Measurements from ENCODE around the gene MAN1B1.
A peak's percentile ranks its signal among the peaks of the same experiment; 100 is the strongest.

The MAN1B1 gene

DNA sequence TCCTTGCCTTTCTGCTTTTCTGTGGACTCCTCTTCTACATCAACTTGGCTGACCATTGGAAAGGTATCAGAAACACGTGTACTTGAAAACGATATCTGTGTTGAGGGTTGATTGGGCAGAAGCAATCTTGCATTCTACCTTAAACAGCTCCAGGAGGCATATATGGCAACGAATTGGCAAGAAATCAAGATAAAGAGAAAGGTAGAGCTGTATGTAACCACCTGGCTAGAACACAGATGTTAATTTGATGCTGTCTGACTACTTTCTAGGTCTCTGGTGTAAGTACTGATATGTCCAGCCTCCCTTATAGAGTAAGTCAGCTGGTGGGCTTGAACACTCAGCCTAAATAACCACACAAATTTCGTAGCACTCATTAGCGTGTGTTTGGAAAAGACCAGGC is 1.3 kb downstream of the MAN1B1 start:
- no peak for DNase-seq

DNA sequence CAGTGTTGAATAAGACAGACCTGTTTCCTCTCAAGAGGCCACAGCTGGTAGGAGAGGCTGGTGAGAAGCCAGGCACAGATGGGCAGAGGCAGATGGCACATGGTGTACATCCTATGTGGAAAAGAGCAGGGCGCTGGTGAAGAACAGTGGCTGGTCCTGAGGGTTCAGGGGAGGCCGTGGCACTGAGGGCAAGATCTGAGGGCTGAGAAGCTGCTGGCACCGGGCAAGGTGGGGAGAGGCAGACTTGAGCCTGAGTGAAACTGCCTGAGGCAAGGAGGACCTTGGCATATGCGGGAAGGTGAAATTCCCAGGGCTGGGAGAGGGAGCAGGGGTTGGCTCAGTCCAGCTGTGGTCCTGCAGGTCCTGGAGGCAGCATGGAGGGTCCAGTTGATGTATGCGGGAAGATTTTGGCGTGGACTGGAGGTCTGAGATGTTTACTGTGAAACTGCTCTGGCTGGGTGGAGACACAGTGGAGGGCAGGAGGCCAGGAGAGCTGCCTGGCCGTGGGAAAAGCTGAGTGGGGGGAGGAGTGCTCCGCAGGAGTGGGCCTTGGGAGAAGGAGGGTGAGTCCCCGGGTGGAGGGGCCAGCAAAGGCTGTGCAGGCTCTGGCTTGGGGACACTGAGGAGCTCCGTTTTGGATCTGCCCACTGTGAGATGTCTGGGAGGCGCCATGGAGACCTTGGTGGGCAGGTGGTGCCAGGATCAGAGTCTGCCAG is 2.6 kb downstream of the MAN1B1 start:
- no peak for DNase-seq

DNA sequence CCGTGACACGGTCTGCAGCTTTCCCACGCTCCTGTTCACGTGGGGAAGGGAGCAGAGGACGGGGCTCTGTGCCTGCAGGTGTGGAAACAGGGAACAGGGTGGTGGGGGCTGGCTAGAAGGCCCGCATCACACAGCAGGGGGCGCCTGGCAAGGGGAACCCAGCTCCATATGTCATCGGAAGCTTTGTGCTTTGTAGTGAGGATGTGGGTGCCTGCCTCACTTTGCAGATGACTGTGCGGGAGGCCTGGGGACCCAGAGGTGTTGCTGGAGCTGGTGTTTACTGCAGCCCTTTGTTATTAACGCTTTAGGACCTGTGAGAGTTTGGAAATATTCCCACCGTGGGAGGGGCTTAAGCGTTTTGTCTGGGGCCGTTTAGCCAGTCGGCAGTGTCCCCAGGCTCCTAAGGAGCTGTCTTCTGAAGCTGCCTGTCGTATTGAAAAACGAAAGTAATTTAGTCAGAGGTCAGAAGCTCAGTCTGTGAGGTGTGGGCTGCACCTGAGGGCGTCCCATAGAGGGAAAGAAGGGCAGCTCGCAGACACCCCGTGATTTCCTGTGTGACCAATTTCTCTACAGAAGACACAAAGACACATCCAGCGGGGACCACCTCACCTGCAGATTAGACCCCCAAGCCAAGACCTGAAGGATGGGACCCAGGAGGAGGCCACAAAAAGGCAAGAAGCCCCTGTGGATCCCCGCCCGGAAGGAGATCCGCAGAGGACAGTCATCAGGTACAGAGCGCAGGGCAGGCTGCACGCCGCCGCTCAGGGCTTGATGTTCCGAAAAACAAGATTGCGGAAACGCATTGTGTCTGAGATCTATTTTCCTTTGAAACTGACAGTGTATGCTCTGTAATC is 9.1 kb downstream of the MAN1B1 start:
- peak; percentile 84 for DNase-seq

DNA sequence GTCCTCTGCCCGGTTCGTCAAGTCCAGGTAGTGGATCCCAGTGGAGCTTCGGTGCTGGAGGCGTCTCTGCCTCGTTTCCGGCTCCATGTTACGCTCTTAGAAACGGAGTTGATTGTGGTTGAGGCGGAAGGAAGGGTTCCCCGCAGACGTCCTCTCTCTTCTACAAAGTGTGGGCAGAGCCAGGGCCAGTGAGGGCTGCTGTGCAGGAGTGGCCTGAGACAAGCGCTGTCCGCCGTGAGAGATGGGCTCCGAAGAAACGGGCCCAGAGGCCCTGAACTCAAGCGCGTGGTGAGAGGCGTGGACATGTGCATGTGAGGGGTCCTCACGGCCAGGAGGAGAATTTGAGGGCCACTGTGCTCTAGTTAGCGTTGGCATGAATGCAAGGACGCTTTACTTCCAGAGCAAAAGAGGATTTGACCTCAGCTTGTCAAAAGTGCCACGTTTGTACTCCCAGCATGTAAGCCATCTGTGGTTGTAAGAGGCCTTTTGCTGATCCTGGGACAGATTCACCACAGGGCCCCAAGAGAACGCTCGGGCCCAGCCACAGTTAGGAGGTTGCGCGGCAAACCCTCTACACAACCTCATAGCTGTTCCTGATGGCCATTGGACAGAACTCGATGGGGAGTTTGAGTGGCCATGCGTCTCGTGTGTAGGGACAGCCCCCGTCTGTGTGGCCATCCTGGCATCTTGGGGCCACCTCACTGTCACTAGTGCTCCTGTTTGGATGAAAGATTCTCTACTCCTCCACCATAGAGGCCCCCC is 10.2 kb downstream of the MAN1B1 start:
- no peak for DNase-seq

DNA sequence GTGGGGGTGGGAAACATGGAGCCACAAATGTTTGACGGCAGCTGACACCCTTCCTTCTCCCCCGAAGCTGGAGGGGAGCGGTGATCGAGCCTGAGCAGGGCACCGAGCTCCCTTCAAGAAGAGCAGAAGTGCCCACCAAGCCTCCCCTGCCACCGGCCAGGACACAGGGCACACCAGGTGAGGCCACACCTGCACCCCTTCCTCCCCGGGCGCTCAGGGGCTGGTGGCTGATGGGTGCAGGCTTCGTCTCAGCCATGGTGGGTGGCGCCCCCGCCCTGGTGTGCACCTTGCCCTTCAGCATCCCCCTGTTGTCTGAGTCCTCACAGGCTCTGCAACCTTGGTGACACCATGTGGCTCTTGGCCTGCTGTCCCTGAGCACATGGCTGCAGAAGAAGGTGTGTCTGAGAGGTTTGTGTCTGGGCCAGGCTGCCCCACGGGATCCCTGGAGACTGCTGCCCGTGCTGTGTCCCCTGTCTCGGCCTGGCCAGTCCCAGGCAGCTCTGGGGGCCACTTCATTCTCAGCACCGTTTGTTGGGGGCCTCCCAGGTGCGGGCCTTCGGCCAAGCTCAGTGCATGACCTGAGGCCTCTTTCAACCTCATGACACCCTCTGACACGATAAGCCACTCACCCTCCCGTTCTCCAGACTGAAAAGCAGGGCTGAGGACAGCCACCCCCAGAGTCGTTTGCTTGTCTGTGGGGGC is 11.1 kb downstream of the MAN1B1 start:
- no peak for DNase-seq

DNA sequence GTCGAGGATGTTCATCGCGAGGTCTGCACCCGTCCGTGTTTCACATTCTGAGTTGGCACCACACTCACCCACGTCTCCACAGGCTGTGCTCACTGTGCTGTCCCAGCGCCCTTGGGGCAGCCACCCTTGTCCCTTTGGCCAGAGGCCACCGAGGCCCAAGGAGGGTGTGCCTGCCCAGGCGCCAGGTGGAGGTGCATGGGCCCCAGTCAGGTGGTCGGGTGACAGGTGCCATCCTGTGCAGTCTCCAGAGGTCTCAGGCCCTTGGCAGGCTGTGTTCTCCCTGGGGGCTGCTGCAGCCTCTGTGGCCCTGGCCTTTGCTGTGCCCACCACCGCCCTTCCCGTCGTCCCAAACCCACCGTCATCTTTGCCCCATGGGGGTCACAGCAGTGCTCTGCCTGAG is 12.4 kb downstream of the MAN1B1 start:
- no peak for DNase-seq

DNA sequence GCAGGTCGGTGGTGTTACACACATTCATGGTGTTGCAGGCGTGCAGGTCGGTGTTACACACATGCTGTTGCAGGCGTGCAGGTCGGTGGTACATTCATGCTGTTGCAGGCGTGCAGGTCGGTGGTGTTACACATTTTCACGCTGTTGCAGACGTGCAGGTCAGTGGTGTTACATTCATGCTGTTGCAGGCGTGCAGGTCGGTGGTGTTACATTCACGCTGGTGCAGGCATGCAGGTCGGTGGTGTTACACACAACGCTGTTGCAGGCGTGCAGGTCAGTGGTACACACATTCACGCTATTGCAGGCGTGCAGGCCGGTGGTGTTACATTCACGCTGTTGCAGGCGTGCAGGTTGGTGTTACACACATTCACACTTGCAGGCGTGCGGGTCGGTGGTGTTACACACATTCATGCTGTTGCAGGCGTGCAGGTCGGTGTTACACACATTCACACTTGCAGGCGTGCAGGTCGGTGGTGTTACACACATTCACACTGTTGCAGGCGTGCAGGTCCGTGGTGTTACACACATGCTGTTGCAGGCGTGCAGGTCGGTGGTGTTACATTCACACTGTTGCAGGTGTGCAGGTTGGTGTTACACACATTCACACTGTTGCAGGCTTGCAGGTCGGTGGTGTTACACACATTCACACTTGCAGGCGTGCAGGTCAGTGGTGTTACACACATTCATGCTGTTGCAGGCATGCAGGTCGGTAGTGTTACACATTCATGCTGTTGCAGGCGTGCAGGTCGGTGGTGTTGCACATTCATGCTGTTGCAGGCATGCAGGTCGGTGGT is 16.6 kb downstream of the MAN1B1 start:
- DNase-seq, result no peak

DNA sequence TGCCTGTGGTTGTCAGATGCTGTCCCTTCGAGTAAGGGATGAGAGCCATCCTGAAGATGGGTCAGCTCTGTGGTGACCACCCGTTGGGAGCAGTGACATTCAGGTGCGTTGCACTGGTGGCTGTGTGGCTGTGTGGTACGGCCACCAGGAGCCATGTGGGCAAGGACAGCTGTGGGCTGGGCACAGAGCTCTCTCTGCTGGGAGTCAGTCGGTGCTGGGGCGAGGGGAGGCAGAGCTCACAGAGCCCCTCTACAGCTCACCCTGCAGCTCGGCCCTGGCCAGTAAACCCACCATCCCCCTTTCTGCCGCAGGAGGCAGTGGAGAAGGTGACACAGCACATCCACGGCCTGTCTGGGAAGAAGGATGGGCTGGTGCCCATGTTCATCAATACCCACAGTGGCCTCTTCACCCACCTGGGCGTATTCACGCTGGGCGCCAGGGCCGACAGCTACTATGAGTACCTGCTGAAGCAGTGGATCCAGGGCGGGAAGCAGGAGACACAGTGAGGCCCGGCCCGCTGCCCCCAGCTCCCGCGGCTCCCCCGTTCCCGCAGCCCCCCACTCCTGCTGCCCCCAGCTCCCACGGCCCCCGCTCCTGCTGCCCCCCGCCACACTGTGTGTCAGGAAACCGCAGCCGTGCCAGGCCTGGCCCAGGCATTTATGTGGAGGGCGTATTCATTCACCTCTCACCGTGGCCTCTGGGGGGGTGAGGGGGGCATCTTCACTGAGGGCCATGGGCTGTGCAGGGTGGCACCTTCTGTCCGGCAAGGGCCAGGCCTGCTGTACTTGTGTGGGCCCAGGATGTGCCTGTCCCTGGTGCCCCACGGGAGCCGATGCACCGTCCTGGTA is 19.3 kb downstream of the MAN1B1 start:
- no peak for DNase-seq

DNA sequence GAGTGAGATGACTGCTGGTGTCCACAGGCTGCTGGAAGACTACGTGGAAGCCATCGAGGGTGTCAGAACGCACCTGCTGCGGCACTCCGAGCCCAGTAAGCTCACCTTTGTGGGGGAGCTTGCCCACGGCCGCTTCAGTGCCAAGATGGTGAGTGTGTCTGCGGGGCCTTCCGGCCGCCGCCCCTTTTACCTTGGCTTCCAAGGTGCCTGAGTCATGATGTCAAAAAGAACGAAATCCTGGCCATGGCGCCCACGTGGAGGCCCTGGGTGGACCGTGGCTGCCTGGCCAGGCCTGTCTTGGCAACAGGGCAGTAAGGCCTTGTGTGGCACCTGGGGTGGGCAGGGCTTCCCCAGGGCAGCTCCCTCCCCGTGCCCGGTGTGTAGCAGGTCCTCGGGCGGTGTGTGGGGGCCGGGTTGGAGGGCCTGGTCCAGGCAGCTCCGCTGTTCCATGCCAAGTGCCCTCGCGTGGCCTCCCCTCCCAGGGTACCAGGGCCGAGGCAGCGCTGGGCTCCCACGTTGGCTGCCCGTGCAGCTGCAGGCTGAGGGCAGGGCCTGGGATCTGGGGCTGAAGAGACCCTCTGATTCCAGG is 20.0 kb downstream of the MAN1B1 start:
- no peak for DNase-seq

DNA sequence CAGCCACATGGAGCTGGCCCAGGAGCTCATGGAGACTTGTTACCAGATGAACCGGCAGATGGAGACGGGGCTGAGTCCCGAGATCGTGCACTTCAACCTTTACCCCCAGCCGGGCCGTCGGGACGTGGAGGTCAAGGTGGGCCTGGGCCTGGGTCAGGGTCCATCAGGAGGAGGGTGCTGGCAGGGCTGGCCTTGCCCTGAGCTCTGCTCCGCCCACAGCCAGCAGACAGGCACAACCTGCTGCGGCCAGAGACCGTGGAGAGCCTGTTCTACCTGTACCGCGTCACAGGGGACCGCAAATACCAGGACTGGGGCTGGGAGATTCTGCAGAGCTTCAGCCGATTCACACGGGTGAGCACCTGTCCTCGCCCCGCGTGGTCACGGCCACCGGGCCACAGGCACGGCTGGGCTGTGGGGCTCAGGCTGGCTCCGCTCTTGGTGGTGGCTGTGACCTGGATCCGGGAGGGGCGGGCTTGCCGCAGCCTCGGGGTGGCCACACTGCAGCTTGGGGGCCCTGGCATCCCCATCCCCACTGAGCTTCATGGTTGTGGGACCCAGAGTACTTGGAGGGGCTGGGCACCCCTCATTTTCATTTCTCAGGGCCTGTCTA is 20.6 kb downstream of the MAN1B1 start:
- DNase-seq, result no peak

DNA sequence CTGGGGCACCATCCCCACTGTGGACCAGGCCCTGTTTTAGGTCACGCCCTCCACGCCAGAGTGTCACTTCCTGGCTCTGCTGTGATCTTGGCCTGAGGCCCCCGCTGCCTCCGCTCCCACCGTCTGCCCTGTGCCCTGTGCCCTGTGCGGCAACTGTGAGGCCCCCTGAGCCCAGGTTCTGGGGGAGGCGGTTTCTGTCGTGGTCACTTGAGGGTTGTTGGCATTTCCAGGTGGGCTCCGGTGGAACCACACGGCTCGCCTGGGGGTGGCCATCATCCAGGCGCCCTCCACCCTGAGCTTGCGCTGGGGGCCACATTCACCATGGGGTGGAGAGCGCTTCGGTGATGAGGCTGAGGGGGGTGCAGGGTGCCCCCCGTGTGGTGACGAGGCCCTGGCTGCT is 21.2 kb downstream of the MAN1B1 start:
- no peak for DNase-seq

DNA sequence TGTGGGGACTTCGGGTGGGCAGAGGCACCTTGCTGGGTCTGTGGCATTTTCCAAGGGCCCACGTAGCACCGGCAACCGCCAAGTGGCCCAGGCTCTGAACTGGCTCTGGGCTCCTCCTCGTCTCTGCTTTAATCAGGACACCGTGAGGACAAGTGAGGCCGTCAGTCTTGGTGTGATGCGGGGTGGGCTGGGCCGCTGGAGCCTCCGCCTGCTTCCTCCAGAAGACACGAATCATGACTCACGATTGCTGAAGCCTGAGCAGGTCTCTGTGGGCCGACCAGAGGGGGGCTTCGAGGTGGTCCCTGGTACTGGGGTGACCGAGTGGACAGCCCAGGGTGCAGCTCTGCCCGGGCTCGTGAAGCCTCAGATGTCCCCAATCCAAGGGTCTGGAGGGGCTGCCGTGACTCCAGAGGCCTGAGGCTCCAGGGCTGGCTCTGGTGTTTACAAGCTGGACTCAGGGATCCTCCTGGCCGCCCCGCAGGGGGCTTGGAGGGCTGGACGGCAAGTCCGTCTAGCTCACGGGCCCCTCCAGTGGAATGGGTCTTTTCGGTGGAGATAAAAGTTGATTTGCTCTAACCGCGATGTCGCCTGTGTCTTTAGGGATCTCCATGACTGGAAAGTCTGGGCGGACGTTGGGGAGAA is 21.9 kb downstream of the MAN1B1 start:
- no peak for DNase-seq

DNA sequence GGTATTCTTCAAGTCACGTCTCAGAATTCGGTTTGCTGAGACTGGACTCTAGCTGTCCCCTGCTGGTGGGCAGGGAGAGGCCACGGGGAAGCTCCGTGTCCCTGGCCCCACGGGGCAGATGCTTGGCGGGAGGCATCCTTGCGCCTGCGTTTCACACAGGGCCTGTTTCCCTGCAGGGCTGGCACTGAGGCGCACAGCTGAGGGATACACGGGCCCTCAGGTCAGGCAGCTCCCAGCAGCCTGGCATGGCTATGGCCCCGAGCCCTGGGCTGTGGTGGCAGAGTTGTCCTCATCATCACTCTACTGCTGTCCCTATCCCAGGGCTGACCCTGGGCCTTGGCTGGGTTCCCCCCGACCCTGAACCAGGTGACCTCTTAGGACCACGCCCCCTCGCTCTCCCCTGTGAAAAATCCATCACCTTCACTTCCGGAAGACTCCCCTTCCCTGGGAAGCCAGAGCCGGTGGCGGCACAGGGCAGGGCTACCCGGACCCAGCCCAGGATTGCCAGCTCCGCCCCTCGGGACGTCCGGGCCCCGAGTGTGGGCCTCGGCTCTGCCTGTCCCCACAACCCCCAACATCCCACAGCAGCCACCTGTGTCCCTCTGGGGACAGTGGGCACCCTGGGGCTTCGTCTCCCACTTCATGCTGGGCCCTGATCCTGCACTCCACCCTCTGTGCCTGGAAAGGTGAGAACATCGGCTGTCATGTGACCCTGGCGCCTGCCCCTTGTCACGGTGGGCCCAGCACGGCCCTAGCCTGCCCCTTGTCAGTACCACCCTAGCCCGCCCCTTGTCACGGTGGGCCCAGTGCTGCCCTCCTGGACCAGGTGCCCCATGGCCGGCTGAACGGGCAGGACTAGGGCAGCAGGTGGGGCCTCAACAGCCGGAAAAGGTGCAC is 22.7 kb downstream of the MAN1B1 start:
- no peak for DNase-seq

DNA sequence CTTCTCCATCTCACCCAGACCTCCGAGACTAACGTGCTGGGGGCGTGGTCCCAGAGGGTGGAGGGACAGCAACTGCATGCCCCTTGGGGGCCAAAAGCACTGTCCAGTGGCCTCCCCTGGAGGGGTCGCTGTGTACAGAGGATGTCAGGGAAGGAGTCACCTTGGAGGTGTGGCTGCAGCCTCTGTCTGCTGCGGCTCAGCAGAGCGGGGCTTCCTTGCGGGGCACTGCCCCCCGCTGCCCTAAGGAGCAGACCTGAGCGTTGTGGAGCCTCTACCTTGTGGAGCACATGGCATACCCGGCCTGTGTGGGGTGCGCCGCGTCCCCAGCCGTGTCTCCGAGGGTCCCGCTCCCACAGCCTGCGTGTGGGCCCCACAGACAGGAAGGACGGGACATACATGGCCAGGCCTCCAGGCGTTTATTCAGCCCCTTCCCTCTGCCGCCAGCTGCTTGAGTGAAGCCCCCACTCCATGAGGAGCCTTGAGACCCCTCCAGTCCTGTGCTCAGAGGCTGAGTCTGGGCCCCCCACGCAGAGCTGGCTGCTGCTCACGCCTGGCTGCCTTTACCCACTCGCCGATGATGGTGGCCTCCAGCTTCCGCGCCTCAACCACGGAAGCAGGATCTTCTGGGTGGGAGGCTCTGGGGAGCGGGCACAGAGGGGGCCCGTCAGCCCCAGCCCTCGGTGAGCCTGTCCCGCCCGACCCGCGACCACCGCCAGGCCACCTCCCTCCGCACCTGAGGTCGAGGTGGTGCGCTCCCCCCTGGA is 23.5 kb downstream of the MAN1B1 start:
- DNase-seq, result no peak

DNA sequence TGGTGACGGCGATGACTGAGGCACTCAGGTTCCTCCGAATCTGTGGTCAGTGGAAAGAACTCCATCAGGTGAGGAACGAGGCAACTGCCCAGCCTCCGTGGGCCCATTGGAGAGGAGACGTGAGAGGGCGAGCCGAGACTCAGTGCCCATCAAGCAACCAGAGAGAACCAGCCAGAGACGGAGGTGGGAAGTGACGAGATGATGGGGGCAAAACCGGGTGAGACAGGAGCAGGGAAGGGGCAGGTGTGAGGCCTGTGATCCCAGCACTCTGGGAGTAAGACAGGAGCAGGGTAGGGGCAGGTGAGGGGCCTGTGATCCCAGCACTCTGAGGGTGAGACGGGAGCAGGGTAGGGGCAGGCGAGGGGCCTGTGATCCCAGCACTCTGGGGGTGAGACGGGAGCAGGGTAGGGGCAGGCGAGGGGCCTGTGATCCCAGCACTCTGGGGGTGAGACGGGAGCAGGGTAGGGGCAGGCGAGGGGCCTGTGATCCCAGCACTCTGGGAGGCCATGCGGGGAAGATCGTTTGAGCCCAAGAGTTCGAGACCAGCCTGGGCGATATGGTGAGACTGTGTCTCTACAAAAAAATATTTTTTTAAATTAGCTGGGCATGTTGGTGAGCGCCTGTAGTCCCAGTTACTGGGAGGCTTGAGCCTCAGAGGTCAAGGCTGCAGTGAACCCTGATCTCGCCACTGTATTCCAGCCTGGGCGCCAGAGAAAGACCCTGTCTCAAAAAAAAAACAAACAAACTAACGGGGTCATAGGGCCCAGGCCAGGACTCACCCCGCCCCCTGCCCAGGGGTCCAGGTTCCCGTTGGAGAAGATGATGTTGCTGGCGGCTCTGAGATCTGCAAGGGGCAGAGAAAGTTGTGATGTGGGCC is 24.4 kb downstream of the MAN1B1 start:
- no peak for DNase-seq

DNA sequence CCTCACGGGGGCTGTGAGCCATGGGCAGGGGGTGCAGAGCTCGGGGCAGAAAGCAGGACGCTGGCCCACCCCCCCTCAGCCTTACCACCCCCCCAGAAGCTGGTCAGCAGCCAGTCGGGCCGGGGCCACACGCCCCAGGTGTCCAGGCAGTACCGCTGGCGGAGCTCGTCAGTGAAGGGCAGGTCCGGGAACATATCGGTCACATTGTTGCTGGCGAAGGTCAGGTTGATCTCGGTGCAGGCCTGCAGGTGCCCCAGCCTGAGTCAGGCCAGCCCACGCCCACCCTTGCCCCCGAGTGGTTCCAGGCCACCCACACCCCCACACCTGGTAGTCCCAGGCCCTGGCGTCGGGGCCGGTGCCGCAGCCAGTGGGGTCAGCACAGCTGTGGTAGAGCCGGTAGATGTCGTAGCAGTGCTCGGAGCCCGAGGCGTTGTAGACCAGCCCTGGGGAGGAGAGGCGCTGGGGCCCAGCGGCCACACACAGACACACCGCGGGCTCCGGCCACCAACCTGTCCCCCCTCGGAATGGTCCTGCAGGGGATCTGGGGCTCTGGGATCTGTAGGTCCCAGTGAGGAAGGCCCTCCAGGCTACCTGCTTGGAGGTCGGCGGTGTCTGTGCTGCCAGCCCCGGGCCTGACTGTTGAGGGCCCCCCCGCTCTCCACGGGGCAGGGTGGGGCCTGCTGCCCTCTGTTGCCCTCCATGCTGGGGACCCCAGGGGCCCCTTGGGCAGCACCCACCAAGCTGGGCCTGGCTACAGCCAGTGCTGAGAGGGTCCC is 25.2 kb downstream of the MAN1B1 start:
- DNase-seq, result no peak
